Retinal pigment epithelial cell (primary cell): ENCODE measurements around the gene POLR3F.
A peak's percentile ranks its signal among the peaks of the same experiment; 100 is the strongest.
"Not testable (repeated sequence)": the region's sequence is repeated elsewhere in the genome, so short reads cannot be mapped to it uniquely, and the experiment has no call there.

Experiments used
- DNase-seq: peaks from one replicate; pipeline ENCODE4 v3.0.0-alpha.2; 2010; ENCODE audit warnings: low read depth
- H3K4me3 ChIP-seq: 2 replicates; pipeline ENCODE4 v1.5.1; 2011; ENCODE audit warnings: mild to moderate bottlenecking, low read length, control low read depth, moderate library complexity
- TF ChIP-seq, protein P1 (sequence below): conservative IDR thresholded peaks from 2 replicates; pipeline ENCODE4 v1.5.1; 2011; ENCODE audit warnings: low read depth, low read length, control low read depth, inconsistent platforms

POLR3F gene

DNA sequence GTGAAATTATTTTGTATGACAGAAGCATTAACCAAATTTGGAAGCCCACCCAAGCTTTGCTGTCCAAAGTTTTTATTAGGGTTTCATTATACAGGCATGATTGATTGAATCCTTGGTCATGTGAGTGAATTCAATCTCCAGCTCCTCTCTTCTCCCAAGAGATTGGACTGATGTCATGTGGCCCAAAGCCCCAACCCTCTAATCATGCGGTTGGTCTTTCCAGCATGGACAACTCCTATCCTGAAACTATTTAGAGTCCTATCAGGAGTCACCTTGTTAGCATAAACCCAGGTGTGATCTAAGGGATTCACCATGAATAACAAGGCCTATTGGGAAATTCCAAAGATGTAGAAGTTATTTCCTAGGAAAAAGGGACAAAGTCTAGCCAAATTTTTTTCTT, 10.6 kb downstream of the POLR3F start:
- H3K4me3 ChIP-seq = no peak overlapping the region
- TF ChIP-seq, protein P1, sequence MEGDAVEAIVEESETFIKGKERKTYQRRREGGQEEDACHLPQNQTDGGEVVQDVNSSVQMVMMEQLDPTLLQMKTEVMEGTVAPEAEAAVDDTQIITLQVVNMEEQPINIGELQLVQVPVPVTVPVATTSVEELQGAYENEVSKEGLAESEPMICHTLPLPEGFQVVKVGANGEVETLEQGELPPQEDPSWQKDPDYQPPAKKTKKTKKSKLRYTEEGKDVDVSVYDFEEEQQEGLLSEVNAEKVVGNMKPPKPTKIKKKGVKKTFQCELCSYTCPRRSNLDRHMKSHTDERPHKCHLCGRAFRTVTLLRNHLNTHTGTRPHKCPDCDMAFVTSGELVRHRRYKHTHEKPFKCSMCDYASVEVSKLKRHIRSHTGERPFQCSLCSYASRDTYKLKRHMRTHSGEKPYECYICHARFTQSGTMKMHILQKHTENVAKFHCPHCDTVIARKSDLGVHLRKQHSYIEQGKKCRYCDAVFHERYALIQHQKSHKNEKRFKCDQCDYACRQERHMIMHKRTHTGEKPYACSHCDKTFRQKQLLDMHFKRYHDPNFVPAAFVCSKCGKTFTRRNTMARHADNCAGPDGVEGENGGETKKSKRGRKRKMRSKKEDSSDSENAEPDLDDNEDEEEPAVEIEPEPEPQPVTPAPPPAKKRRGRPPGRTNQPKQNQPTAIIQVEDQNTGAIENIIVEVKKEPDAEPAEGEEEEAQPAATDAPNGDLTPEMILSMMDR = no peak
- DNase-seq = no peak

DNA sequence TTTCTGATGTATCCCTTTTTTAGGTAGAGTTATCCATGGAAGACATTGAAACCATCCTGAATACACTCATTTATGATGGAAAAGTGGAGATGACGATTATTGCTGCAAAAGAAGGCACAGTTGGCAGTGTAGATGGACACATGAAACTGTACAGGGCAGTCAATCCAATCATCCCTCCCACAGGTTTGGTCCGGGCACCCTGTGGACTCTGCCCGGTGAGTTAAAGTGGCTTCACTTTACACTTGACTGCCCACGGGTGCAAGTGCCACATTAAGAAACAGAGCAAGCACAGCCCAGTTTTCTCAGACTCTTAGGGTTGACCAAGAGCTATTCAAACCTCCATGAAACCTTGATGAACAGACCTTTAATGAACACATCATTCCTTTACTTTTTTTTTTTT, 14.4 kb downstream of the POLR3F start:
- no peak for DNase-seq
- TF ChIP-seq, protein P1 = no peak
- no peak overlapping the region for H3K4me3 ChIP-seq

DNA sequence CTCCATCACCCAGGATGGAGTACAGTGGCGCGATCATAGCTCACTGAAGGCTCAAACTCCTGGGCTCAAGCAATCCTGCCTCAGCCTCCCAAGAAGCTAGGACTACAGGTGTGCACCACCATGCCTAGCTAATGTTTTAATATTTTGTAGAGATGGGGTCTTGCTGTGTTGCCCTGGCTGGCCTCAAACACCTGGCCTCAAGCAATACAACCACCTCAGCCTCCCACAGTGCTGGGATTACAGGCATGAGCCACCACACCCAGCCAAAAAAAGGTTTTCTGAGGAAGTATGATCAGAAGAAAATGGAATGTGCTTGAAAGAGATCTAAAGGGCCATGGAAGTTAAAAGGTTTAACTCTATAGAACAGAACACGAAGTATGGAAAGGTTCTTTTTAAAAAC, 21.1 kb downstream of the POLR3F start:
- TF ChIP-seq, protein P1 = no peak
- no peak for DNase-seq
- no peak overlapping the region for H3K4me3 ChIP-seq

DNA sequence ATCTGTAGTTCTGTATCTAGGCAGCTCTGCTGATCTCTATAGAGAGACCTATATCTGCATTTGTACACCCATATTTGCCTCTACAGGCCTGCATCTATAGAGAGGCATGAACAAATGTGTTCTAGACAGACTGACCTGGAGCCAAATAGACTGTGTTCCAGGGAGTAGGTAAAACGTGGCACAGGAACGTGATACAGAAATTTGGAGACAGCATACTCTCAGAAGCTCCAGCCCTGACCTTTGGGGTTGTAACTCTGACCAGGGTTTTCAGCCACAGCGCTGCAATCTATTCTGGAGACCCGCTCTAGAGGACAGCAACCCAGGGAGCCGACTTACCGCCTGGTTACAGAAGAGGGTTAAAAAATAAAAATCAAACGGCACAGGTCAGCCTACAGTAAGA, 28.9 kb downstream of the POLR3F start:
- DNase-seq = no peak
- peak overlapping the region; percentile 81 for H3K4me3 ChIP-seq
- TF ChIP-seq, protein P1 = no peak

DNA sequence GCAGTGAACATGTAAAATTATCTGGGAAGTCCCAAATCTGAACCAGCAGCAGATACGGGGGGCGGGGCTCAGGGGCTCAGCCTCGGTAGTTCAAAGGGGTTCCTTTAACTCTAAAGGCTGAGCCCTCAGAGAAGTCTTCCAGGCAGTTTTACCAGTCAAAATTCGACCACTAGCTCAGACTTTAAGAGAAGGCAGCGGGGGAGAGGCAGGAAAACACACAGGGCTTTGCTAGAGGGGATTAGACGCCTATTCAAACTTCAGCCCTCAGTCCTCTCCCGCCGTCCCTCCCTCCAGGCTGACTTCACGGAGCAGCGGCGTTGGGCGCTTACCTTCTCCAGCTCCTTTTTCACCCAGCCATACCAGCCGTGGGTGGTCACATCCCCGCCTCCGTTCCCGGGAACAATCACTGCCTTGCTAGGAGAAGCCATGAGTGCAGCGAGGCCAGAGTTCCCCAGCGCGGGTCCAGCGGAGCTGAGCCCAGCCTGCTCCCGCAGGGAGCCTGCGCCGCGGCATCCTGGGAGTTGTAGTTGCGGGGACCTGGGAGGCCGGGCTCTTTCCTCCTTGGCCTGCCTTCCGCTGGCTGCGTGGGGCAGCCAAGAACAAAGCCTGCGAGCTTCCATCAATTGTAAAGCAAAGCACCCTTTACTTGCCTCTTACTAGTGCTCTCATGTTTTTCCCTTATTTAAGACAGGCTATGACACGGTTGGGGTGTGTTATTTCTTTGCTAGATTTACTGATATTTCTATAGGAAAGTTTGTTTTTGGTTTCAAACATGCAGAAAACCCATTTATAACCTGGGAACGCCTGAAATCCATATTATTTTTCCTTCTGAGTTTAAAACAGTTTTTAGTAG, 29.8 kb downstream of the POLR3F start, which contains the start of gene RBBP9:
Gene RBBP9, minus strand, starts transcription at position 486 of the 853 bp plus-strand sequence. Its CDS starts 58 bp downstream, at position 428.
- peak within 1 kb of the TSS; percentile 81 for H3K4me3 ChIP-seq
- TF ChIP-seq, protein P1 = no peak
- DNase-seq = peak; percentile 39

DNA sequence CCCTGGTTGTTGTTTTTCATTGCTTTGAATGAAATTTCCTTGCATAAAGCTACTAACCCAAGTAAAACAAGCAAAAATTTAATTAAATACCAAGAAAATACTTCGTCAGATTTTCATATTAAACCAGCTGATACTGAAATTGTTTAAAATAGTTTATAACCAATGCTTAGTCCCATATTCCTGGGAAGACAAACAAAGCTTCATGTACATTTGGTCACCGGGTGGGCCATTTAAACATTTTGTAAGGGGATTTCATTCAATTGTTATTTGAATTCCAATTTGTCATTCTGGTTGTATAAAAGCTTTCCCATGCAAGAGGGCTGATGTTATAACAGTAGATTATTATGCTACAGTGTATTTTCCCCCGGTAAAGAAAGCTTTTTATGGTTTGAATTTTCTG, 30.4 kb downstream of the POLR3F start:
- H3K4me3 ChIP-seq = no peak overlapping the region
- TF ChIP-seq, protein P1 = no peak
- DNase-seq = no peak

DNA sequence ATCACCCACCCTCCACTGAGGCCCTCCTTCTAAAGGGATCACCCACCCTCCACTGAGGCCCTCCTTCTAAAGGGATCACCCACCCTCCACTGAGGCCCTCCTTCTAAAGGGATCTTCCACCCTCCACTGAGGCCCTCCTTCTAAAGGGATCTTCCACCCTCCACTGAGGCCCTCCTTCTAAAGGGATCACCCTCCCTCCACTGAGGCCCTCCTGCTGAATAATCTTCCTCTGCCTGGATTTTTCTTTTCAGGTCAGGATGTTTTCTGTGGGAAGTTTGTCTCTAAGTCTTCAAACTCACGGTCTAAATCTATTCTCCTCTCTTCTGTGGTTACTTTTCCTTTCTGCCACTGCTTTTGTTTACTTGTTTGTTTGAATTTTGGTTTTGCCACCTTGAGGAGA, 34.5 kb downstream of the POLR3F start:
- DNase-seq = not testable (repeated sequence)

More for the DNA sequence above, 34.5 kb downstream of the POLR3F start:
- not testable (repeated sequence) for H3K4me3 ChIP-seq
